ENCODE results near the gene FURIN. TPM values are rescaled to one million over a fixed set of nuclear protein-coding genes. Genes with fewer than 3 reads are reported as not detected.

The FURIN gene
- polyA plus RNA-seq, 2 of the 4 experiments (the other 2 are of a cell fraction) = 16.8 to 33.3 TPM

DNA sequence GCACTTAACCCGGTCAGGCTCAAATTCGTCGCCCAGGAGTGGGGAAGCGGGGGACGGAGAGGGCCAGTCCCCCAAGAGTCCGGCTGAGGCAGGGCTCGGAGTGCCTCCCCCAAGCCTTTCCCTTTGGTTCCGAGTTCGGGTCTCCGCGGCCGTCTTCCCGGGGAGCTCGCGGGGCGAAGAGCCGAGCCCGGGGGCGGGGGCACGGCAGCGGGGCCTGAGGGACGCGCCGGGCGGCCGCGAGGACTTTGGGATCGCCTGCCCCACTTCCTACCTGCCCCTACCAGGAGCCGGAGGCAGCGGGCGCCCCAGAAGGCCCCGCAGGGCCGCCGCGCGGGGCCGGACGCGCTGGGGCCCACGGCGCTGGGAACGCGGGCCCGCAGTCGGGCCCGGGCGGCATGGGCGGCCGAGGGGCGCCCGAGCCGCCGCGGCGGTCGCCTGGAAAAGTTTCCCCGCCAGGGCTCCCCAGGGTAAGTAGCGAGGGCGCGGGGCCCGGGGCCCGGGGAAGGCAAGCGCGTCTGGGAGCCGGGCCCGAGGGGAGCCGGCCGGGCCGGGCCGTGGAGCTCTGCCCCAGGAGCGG lies 2.8 kb downstream of the FURIN start:
- CTCF ChIA-PET = interaction anchor here (0.6 to 2.1 kb wide), 6 partner anchors 9 to 363 kb away, joined by 3 to 7 read pairs (median 4); no protein-coding TSS in a partner anchor

DNA sequence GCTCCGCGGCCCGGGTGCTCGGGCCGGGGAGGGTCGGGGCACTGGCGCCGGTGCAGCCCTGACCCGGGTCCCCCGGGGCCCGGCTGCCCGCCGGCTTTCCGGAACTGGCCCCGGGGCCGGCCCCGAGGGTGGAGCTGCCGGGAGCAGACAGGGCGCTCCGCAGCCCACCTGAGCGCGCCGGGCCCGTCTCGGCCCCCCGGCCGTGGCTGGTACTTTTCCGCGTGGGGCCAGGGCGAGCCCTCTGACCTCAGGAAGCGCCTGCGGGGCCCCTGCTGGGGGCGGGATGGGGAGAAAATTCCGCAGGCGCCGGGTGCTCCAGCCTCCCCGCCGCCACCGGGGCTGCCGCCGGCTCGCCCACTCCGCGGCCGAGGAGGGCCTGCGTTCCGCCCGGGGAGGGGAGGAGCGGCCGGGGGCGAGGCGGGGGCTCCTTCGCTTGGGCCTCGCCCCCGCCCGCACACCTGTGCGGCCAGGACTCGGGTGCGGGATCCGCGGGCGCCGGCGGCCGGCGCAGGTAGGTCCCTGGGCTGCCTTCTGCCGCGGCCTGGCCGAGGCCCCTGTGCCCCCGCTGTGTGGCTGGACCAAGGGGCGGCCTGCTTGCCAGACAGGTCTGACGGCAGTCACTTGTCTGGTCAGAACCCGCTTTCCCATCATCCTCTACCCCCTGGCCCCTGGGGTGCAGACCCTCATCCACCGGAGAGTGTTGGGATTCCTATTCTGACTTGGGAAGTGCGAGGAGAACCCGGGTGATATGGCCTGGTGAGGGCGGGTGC lies 3.5 kb downstream of the FURIN start:
- peak overlapping the region; percentile 77 for H3K4me3 ChIP-seq
- H3K27ac ChIP-seq = peak overlapping the region; percentile 85 to 97
- no peaks in the 10 kb centered on the region for H3K9me3 ChIP-seq
- peak overlapping the region; percentile 96 for H3K4me2 ChIP-seq
- no peak for DNase-seq (ENCODE audit: low read depth in 1 of 2, low spot score in 1 of 2)
- peak; percentile 16 to 30 for ATAC-seq
- FAIRE-seq = no peak
- WGBS (ENCODE audit: missing lambda C conversion rate) = 11% methylated on average over 15 of the region's 77 CpGs
- ChIA-PET POLR2A (no interaction called here), CTCF (interaction anchor here (1.0 to 2.1 kb wide), 5 partner anchors 9 to 224 kb away, joined by 3 to 7 read pairs (median 3); no protein-coding TSS in a partner anchor)
- H3K4me1 ChIP-seq = peaks cover 64% of the 10 kb centered on the region
- TF ChIP-seq, protein P1, sequence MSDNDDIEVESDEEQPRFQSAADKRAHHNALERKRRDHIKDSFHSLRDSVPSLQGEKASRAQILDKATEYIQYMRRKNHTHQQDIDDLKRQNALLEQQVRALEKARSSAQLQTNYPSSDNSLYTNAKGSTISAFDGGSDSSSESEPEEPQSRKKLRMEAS (IDR thresholded peaks at IDR 0.05) = no peak
- TF ChIP-seq, protein P2, sequence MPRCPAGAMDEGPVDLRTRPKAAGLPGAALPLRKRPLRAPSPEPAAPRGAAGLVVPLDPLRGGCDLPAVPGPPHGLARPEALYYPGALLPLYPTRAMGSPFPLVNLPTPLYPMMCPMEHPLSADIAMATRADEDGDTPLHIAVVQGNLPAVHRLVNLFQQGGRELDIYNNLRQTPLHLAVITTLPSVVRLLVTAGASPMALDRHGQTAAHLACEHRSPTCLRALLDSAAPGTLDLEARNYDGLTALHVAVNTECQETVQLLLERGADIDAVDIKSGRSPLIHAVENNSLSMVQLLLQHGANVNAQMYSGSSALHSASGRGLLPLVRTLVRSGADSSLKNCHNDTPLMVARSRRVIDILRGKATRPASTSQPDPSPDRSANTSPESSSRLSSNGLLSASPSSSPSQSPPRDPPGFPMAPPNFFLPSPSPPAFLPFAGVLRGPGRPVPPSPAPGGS (IDR thresholded peaks at IDR 0.05) = peak; percentile 32; the same call in 1 of the 3 replicates
- peak; percentile 39; the same call in 1 of the 2 replicates for TF ChIP-seq PHF8 (IDR thresholded peaks at IDR 0.05; ENCODE audit: borderline replicate concordance, low read depth)

More for the DNA sequence above, 2.8 kb downstream of the FURIN start:
- WGBS (ENCODE audit: missing lambda C conversion rate) = 6% methylated on average over 16 of the region's 71 CpGs
- Histone ChIP-seq H3K4me2 (peak overlapping the region; percentile 96), H3K4me3 (peak overlapping the region; percentile 77), H3K27ac (peak overlapping the region; percentile 85 to 97), H3K9me3 (no peaks in the 10 kb centered on the region), H3K4me1 (peaks cover 67% of the 10 kb centered on the region)
- POLR2A ChIA-PET = interaction anchor here (1.1 kb wide), 1 partner anchor 10 kb away, joined by 5 read pairs; no protein-coding TSS in a partner anchor
- DNase-seq (ENCODE audit: low read depth in 1 of 2, low spot score in 1 of 2) = no peak
- peak in 1 of 2 experiments; percentile 47; a peak in 2 of 5 replicates for TF ChIP-seq JUN (IDR thresholded peaks at IDR 0.05)
- no peak for TF ChIP-seq MYC (IDR thresholded peaks at IDR 0.05; ENCODE audit: borderline replicate concordance, low read length)
- TF ChIP-seq, protein P1 (IDR thresholded peaks at IDR 0.05) = peak; percentile 26; the same call in 1 of the 2 replicates
- TF ChIP-seq PHF8 (IDR thresholded peaks at IDR 0.05; ENCODE audit: borderline replicate concordance, low read depth) = peak; percentile 40; the same call in 1 of the 2 replicates
- TF ChIP-seq ZSCAN20 (CRISPR knock-in tag; IDR thresholded peaks at IDR 0.05) = no peak
- peak; percentile 28 to 45 for ATAC-seq
- FAIRE-seq = no peak

DNA sequence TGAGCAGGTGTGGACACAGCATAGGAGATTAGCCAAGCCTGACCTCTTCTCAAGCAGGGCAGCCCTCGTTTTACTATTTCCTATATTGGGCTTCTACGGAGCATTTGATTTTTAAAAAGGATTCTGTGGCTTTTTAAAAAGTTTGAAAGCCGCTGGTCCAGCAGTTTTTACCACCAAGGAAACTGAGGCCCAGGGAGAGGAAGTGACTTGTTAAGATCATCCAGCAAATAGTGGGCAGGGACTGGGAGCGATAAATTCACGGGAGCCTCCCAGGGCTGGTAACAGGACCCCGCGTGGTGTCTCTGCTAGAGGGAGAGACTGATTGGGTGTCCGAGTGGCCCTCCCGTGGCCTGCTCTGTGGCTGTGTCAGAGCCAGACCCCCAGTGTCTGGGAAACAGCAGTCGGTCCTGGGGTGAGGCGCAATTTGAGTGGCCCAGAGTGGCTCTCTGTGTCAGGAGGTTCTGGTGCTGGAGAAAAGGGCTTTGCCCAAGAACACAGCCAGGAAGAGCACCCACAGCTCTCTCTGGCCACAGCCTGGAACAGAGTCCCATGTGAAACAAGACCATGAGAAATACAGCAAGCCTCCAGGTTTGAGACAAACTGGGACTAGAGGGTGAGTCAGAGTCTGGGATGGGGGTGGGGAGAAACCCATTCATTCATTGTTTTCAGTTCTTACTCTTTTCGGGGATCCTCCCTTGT lies 4.2 kb downstream of the FURIN start:
- Histone ChIP-seq H3K4me2 (peak overlapping the region; percentile 96), H3K4me3 (peak overlapping the region; percentile 77), H3K4me1 (peaks cover 58% of the 10 kb centered on the region), H3K27ac (peak overlapping the region; percentile 85 to 97), H3K9me3 (no peaks in the 10 kb centered on the region)
- no peak for FAIRE-seq
- peak in 1 of 2 experiments; percentile 61 for DNase-seq (ENCODE audit: low read depth in 1 of 2, low spot score in 1 of 2)
- TF ChIP-seq NR3C1 (IDR thresholded peaks at IDR 0.05) = no peak
- no peak for TF ChIP-seq RAD21 (conservative IDR thresholded peaks at IDR 0.05 in 1 of 2, IDR thresholded peaks at IDR 0.05 in 1 of 2)
- no peak for TF ChIP-seq GATA3 (IDR thresholded peaks at IDR 0.05; ENCODE audit: borderline replicate concordance)
- no peak for TF ChIP-seq CEBPB (IDR thresholded peaks at IDR 0.05)
- no peak for TF ChIP-seq FOSL2 (IDR thresholded peaks at IDR 0.05)
- peak; percentile 80 for TF ChIP-seq FOSL2 (CRISPR knock-in tag; IDR thresholded peaks at IDR 0.05)
- WGBS (ENCODE audit: missing lambda C conversion rate) = 43% methylated on average over 12 of the region's 12 CpGs
- POLR2A ChIA-PET = interaction anchor here (1.6 kb wide), 1 partner anchor 156 kb away, joined by 5 read pairs; the partner anchor contains the start of gene BLM
- ATAC-seq = peak; percentile 37 to 60; a peak in 4 of 6 replicates
- CTCF ChIA-PET = interaction anchor here (2.1 to 4.2 kb wide), 2 partner anchors 13 to 225 kb away, joined by 8 to 48 read pairs; partner anchors contain the start of gene FES
